GM19438 (cell line): ENCODE data around the gene BAD.
"Not testable (repeated sequence)": the region's sequence is repeated elsewhere in the genome, so short reads cannot be mapped to it uniquely, and the experiment has no call there.

Source experiments
- ATAC-seq: cut with Tn5 transposase; IDR thresholded peaks from one replicate; pipeline ENCODE4 v1.9.1; 2021; ENCODE audit warnings: low read depth; ENCODE audit not compliant: unreplicated experiment

Gene BAD

DNA sequence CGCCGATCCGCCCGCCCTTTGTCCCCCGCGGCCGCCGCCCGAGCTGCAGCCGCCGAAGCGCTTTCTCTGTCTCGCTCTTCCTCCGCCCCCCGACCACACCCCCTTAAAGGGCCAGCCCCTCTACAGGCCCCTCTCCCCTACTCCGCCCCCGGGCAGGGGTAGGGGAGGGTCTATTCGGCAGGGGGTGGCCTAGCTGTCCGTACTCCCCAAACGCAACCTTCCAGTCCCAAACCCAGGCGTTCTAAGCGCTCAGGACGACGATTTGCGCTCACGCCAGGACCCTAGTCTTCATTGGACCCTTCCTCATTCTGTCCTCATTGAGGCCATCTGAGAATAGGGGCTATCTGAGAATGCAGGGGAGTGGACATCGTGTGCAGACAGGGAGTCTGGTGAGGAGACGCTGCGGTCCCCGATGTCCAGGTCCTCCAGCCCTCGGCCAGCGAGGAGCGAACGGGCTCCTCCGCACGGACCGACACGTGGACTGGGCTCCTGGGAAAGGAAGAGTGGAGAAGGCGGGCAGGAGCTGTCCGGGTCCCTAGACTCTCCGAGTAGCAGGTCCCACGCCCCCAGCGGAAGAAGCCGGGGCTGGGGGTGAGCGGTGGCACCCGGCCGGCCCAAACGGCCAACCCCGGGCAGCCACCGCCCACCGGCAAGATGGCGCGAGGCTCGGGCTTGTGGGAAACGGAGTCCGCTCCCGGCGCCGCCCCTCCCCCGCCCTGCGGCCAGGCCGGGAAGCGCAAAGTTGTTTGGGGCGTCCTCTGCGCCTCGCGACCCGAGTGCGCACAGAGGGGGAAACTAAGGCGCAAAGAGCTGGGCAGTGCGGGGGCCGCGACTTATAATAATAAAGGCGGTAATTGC is 37.4 kb downstream of the BAD start, which contains the start of gene PPP1R14B:
Gene PPP1R14B (minus strand): TSS at position 73 of the 858 bp plus-strand sequence. CDS start 270 bp downstream, outside the sequence.
- no peak for ATAC-seq

DNA sequence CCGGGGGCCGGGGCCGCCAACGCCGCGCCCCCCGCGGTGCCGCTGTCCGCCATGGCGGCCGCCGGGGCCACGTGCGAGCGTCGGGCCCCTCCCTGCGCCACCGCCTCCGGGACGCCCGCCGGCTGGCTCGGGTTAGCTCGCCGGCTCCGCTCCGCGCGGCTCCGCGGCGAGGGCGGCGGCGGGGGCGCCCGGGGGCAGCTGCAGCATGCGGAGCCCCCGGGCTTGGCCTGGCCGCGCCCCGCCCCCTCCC is 37.9 kb downstream of the BAD start:
- ATAC-seq = not testable (repeated sequence)

DNA sequence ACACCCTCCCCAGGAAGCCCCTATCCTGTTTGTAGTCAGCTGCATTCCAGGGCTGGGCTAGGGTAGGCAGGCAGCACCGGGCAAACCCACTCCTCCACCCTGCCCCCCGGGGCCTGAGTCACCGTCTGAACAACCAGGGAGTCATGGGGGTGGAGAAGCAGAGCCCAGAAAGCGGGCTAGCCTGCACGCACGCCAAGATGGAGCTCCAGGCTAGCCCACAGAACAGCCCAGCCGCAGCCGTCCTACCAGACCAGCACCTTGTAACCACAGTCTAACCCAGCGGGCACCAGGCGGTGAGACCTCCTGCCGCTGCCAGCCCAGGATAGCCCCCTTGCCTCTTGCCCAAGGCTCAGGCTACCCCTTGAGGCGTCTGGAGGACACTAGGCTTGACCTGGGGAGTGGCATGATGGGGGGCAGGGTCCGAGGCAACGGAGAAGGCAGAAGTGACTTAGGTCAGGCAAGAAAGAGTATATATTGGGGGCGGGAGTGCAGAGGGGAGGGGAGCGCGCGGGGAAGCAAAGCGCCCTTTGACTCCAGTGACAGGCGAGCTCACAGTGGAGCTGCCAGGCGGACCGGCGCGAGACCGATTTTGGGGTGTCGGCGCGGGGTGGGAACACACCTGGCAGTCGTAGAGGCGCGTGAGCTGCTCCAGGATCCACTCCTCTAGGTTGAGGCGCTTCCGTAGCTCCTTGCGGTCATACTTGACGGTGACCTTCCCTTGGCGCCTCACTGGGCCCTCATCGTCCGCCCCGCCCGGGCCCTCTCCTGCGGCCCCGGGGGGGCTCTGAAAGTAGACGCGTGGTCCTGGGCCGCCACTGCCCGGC is 38.5 kb downstream of the BAD start:
- no peak for ATAC-seq

DNA sequence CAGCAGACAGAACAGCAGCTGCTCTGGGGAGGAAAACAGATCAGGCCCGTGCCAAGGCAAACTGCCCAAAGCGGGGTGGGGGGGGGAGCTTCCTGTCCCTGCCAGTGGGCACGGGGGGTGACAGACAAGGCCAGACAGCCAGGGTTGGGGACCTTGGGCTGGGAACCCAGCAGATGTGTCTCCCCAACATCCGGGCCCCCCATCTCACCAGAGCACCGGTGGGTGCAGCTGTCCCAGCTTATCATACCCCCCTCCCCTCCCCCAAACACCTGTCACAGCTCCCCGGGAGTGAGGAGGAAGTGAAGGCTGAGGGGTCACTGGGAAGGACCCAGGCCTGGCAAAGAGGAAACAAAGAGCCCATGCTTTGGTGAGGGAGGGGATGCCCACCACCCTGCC is 39.1 kb downstream of the BAD start:
- no peak for ATAC-seq

DNA sequence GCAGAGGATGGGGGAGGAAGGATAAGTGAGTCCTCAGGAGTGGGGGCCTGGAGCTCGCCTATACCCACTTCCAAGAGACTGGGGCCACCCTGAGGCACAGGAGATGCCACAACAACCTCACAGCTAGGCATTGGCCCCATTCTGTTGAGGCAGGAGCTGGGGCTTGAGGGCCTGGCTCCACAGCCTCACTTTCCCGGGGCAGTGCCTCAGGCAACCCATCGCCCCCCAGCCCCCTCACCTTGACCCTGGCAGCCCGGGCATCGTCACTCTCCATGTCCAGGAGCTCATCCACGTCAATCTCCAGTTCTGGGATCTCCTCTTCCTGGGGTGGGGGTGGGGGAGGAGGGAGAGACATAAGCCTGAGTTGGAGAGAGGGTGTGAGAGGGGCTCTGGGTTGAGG is 39.5 kb downstream of the BAD start:
- ATAC-seq = no peak

GRCh38 chr11:64244107-64244506 is 40.4 kb downstream of the BAD start:
- ATAC-seq = no peak

- no peak for ATAC-seq
These were observed 41.1 kb downstream of the BAD start for GRCh38 chr11:64243236-64243854.

DNA sequence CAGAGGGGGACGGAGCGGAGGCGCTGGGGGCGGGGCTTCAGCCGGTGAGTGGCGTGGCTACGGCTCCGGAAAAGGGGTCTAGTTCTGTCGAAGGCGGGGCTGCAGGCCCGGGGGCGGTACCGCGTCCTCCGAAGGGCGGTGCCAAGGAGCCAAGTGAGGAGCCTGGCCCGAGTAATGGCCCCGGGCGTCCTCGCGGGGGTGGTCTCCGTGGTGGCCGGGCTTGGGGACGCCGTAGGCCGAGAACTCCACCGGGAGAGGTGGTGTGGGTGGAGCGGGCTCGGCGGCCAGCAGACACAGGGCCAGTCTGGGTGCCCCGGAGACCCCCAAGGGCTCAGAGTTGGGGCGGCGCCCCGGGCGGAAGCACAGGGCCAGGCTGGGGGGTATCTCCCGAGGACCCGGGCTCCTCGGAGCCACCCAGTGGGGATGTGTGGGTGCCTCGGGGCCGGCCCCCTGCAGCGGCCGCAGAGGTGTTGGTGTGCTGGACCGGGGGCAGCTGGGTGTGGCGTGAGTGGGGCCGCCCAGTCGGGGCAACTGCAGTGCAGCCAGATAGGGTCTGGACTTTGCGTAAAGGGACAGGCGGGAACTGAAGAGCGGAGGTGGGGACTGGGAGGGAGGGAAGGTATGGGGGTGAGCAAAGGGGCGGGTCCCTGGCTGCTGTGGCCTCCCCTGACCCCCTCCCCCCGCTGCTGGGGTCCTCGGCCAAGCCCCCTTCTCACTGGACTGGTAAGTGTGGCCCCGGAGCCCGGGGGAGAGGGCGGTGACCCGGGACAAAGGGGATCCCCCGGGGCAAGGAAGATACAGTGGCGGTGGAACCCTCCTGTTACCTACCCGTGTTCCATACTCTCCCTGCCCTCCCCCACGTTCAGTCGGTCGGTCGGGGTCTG is 42.7 kb downstream of the BAD start:
- ATAC-seq = peak; percentile 6

DNA sequence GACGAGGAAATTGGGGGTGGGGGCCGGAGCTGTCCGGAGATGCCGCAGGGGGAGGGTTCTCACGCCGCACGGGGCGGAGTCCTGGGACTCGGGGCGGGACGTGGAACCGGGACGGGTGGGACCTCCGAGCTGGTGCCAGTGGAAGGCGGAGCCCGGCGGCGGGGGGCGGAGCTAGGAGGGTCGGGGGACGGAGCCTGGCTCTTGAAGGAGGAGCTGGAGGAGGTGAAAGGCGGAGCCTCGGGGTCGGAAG is 43.3 kb downstream of the BAD start:
- ATAC-seq = peak; percentile 64

DNA sequence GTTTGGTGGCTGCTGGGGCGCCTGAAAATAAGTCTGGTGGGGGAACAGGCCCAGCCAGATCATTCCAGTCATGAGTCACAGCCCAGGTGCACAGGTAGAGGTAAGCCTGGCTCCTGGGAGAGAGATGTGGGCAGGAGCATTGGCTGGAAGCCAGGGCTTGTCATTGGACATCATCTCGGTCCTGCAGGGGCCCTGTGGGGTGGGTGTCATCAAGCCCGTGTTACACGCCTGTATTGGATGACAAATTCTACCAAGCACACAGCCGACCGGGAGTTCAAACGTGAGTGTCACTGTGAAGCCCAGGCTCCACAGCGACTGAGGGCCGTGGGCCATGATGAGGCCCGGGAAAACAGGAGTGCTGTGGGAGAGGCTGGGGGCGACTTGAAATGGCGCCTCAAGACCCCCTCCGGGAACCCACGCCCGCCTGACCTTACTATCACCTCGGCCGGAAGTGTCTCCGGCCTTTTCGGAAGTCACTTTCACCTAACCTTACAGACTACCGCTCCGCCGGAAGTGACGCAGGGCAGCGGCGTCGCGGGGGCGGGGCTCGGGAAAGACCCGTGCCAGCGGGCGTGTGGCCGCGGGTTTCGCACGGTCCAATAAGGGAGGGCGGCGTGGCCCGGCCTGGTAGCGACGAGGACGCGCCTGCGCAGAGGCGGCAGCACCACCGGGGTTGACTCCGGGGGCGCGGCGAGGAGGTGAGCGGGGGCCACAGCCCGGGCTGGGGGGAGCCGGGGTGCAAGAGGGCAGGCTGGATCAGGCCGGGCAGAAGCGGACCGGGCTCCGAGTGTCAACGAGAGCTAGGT is 43.8 kb downstream of the BAD start, which contains the start of gene FKBP2:
Gene FKBP2 (plus strand): TSS at position 661 of the 806 bp plus-strand sequence. CDS start 1,293 bp downstream, outside the sequence.
- peak; percentile 44 for ATAC-seq

DNA sequence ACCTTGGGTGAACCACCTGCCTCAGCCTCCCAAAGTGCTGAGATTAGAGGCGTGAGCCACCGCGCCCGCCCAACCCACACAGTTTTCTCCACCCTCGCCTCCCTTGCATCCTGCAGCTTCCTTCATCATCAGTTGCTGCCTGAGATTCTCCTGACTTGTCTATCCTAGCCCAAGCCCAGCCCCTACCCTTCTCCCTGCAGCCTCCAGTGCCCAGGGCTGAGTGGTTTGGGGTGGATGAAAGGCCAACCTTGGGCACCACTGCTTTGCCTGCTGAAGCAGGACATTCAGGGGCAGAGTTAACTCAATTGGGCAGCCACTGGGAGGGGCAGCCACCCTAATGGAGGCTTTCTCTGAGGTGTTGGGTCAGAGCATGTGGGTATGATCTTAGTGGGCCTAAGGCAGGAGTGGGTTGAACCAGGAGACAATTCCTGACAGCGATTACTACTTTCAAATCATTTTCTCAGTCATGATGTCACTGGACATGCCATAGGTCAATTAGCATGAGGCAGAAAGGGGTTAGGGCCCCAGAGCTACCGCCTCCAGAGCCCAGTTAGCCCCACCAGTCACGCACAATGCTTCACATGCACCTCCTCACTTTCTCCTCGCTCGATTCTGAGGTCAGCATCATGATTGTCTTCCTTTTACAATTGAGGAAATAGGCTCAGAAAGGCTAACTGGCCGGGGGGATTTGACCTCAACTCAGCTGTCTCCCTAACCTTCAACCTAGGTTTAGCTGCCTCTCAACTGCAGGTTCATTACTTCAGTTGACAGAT is 44.6 kb downstream of the BAD start:
- ATAC-seq = no peak

- no peak for ATAC-seq
These were observed 45.5 kb downstream of the BAD start for GRCh38 chr11:64238999-64239398.

DNA sequence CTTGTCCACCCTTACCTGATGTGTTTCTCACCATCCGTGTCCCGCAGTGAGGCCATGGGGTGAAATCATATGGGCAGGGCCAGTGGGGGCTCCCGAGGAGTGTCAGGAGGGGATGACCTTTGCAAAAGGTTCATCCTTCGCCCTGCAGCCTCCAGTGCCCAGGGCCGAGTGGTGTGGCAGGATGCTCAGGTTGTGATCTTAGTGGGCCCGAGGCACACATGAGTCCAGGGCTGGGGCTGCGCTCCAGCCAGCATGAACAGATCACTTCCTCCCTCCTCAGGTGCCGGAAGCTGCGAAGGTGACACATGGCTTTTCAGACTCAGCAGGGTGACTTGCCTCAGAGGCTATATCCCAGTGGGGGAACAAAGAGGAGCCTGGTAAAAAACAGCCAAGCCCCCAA is 46.4 kb downstream of the BAD start:
- ATAC-seq = no peak

DNA sequence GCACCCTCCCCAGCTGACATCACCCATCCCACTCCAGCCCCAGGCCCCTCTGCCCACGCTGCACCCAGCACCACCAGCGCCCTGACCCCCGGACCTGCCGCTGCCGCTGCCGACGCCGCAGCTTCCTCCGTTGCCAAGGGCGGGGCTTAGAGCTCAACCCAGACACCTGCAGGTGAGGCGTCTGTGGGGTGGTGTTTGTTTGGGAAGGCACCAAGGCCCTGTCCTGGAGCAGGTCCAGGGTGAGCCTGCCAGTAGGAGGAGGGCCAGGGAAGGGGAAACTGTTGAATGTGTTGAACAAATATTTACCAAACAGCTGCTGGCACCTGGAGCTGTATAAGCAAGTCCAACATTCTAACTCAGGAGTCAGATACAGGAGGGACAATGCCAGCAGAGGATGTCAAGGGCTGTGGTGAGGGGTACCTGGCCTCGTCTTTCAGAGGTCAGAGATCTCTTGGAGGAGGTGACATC is 46.9 kb downstream of the BAD start:
- no peak for ATAC-seq

DNA sequence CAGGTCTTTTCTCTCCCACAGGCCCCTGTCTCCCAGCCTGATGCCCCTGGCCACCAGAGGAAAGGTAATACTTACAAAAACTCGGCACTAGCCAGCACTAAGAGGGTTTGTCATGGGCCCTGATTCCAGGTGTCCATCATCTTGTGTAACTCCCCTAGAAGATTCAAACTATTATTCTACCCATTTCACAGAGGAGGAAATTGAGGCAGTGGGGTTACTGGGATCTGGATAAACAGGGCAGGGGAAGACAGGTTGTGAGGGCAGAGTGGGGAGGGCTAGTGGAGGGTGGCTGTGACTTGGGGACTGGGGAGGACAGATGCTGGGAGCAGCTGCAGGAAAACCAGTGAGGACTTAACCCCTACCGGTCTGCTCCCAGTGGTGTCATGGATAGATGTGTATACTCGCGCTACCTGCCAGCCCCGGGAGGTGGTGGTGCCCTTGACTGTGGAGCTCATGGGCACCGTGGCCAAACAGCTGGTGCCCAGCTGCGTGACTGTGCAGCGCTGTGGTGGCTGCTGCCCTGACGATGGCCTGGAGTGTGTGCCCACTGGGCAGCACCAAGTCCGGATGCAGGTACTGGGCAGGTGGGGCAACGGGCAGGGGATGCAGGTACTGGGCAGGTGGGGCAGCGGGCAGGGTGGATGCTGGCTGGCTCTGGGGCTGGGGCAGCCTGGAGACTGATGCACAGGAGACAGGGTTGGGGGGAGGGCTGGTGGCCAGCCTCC is 48.9 kb downstream of the BAD start:
- no peak for ATAC-seq

DNA sequence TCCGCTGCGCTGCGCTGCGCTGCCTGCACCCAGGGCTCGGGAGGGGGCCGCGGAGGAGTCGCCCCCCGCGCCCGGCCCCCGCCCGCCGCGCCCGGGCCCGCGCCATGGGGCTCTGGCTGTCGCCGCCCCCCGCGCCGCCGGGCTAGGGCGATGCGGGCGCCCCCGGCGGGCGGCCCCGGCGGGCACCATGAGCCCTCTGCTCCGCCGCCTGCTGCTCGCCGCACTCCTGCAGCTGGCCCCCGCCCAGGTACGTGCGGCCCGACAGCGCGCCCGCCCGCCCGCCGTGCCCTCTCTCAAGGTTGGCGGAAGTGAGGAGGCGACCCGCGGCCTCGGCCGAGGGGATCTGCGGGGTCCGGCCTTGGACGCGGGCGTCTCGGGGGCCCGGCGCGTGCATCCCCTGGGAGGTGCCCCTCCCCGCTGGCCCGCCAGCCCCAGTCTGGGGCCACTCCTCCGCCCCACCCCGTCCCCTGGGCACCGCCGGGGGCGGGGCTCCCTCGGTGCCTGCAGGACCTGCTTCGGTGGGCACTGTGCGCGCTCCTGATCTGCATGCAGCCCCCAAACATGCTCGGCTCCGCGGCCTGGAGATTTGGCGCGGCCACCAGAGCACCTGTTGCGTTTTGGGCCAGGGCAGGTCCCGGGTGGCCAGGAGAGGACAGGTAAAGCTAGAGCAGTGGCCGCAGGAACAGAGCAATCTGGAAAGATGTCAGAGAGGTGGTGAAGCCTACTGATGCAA is 49.7 kb downstream of the BAD start:
- ATAC-seq = no peak

- peak; percentile 35 for ATAC-seq
These were observed 50.4 kb downstream of the BAD start, which contains the start of gene VEGFB for GRCh38 chr11:64233913-64234586. Gene VEGFB, plus strand, starts transcription at chr11:64234584. Its CDS starts 250 bp downstream, at chr11:64234834.
